IPS-18a (cell line): ENCODE measurements around the gene FOSL1.

ENCODE experiments used
- H3K27ac ChIP-seq: one replicate; pipeline ENCODE4 v1.5.1; 2013; ENCODE audit warnings: low read length
- H3K27me3 ChIP-seq: one replicate; pipeline ENCODE4 v1.6.1; 2013; ENCODE audit warnings: mild to moderate bottlenecking, low read length; ENCODE audit not compliant: control insufficient read depth, insufficient read depth
- H3K36me3 ChIP-seq: one replicate; pipeline ENCODE4 v1.6.1; 2013; ENCODE audit warnings: low read depth, low read length; ENCODE audit not compliant: control insufficient read depth
- H3K4me1 ChIP-seq: one replicate; pipeline ENCODE4 v1.6.1; 2013; ENCODE audit warnings: low read depth, low read length; ENCODE audit not compliant: control insufficient read depth
- H3K4me3 ChIP-seq: one replicate; pipeline ENCODE4 v1.5.1; 2013; ENCODE audit warnings: low read length
- H3K9ac ChIP-seq: one replicate; pipeline ENCODE4 v1.6.1; 2013; ENCODE audit warnings: mild to moderate bottlenecking, low read length, moderate library complexity
- H3K9me3 ChIP-seq: one replicate; pipeline ENCODE4 v1.6.1; 2013; ENCODE audit warnings: low read depth, low read length; ENCODE audit not compliant: control insufficient read depth

The FOSL1 gene

DNA sequence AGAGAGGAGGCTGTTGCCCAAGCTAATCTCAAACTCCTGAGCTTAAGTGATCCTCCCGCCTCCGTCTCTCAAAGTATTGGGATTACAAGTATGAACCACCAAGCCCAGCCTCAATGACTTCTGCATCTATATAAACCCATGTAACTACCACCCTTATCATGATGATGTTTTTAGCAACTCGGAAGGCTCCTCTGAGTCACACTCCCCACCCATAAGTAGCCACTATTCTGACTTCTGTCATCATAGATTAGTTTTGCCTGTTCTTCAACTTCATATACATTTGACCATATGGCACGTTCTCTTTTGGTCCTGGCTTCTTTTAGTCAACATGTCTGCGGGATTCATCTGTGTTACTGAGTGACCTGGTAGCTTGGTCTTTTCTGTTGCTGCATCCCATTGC lies 6.4 kb upstream of the FOSL1 start:
- H3K9ac ChIP-seq = no peak overlapping the region
- no peaks in the 10 kb centered on the region for H3K4me1 ChIP-seq
- H3K27me3 ChIP-seq = peaks cover 39% of the 10 kb centered on the region
- no peaks in the 10 kb centered on the region for H3K36me3 ChIP-seq
- H3K4me3 ChIP-seq = no peak overlapping the region
- no peak overlapping the region for H3K27ac ChIP-seq
- no peaks in the 10 kb centered on the region for H3K9me3 ChIP-seq

DNA sequence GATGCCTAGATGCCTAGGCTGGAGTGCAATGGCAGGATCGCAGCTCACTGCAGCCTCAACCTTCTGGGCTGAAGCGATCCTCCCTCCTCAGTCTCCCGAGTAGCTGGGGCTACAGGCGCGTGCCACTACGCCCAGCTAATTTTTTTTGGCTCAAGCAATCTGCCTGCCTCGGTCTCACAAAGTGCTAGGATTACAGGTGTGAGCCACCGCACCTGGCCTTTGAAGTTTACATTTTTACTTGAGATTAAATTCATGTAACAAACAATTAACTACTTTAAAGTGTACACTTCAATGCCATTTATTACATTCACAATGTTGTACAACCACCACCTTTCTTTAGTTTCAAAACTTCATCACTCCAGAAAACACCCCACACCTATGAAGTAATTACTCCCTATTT lies 3.5 kb upstream of the FOSL1 start:
- no peak overlapping the region for H3K27ac ChIP-seq
- no peaks in the 10 kb centered on the region for H3K36me3 ChIP-seq
- H3K9ac ChIP-seq = no peak overlapping the region
- no peaks in the 10 kb centered on the region for H3K4me1 ChIP-seq
- no peak overlapping the region for H3K4me3 ChIP-seq
- H3K27me3 ChIP-seq = peaks cover 57% of the 10 kb centered on the region
- H3K9me3 ChIP-seq = no peaks in the 10 kb centered on the region

DNA sequence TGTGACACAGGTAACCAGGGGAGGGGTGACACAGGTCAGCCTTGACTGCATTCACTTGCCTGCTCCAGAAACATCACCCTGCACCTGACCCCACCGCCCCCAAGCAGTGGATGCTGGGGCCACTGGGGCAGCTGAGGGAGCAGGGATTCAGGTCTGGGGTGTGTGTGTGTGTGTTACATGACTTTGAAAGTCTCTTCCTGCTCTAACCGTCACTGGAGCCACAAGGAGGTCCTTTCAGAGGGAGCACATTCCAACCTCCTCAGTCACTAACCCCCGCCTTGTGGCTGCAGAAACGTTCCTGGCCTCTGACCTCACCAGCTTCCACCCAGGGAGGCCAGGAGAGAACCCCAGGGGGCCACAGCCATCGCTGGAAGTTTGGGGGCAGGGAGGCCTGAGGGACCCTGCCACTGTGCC lies 2.9 kb upstream of the FOSL1 start:
- no peak overlapping the region for H3K27ac ChIP-seq
- no peaks in the 10 kb centered on the region for H3K9me3 ChIP-seq
- no peaks in the 10 kb centered on the region for H3K4me1 ChIP-seq
- no peak overlapping the region for H3K9ac ChIP-seq
- no peak overlapping the region for H3K4me3 ChIP-seq
- peaks cover 64% of the 10 kb centered on the region for H3K27me3 ChIP-seq
- H3K36me3 ChIP-seq = no peaks in the 10 kb centered on the region

DNA sequence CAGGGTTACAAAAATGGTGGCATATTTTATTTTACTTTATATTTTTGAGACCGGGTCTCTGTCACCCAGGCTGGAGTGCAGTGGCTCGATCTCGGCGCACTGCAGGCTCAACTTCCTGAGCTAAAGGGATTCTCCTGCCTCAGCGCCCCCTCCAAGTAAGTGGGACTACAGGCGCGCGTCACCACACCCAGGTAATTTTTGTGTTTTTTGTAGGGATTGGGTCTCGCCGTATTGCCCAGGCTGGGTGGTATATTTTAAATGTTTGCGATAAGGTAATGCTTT lies 652 bp upstream of the FOSL1 start:
- Histone ChIP-seq H3K4me1 (no peaks in the 10 kb centered on the region), H3K4me3 (no peak overlapping the region), H3K9ac (no peak overlapping the region), H3K9me3 (no peaks in the 10 kb centered on the region), H3K27ac (no peak overlapping the region), H3K27me3 (peaks cover 77% of the 10 kb centered on the region), H3K36me3 (no peaks in the 10 kb centered on the region)

DNA sequence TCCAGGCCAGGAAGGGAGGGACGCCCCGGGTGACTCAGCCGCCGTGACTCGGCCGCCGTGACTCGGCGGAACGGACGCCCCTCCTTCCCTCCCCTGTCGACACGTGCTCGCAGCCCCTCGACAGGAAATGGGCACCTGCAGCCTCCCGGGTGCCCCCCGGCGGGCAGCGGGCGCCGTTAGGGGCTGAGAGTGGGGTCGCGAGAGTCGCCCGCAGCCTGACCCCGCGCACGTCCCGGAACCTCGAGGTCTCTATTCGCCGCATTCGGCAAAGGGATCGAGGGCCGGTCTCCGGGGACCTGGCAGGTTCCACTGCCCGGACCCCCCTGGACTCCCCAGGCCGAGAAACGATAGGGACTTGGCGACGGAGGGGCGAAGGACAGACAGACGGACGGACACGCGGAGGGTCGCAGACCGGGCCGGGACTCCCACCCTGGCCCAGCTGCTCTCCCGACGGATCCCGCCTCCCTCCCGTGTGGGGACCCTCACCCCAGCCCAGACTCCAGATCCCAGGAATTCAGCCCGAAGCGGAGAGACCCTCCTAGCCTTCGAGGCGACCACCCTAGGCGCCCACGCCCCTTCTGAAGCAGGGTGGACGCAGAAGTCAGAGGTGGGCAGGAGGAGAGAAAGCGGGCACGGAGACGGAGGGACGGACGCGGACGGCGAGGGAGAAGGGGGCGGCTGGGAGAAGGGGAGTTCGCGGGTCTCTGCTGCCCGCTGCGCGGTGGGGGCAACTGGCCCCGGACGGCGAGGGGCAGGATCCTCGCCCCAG lies 648 bp downstream of the FOSL1 start:
- Histone ChIP-seq H3K9me3 (no peaks in the 10 kb centered on the region), H3K27ac (no peak overlapping the region), H3K27me3 (peaks cover 77% of the 10 kb centered on the region), H3K36me3 (no peaks in the 10 kb centered on the region), H3K4me3 (peak overlapping the region; percentile 56), H3K4me1 (no peaks in the 10 kb centered on the region), H3K9ac (peak overlapping the region; percentile 36)

DNA sequence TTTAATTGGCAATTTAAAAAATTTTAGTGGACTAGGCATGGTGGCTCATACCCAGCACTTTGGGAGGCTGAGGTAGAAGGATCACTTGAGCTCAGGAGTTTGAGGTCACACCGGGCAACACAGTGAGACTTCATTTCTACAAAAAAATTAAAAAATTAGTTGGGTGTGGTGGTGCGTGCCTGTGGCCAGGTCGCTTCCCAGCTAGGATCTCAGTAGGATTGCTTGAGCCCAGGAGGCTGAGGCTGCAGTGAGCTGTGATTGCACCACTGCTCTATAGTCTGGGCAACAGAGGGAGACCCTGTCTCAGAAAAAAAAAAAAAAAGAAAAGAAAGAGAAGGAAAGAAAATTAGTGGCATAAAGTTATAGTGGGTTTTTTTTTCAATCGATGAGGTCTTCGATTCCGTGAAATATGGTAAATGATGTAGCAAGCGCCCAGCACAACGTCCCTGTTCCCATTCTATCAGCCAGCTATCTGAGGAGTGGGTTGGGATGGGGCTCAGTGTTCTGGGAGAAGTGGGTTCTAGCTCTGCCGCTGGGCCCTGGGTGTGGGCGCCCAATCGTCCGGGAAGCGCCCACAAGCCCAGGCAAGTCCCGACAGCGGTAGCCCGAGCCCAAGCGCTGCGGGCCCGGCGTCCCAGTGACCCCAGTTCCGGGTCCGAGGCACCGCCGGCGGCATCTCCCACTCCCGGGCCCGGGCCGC lies 1.4 kb downstream of the FOSL1 start:
- H3K27me3 ChIP-seq = peaks cover 74% of the 10 kb centered on the region
- H3K9me3 ChIP-seq = no peaks in the 10 kb centered on the region
- peak overlapping the region; percentile 36 for H3K9ac ChIP-seq
- H3K4me3 ChIP-seq = peak overlapping the region; percentile 56
- no peaks in the 10 kb centered on the region for H3K36me3 ChIP-seq
- no peaks in the 10 kb centered on the region for H3K4me1 ChIP-seq
- no peak overlapping the region for H3K27ac ChIP-seq

DNA sequence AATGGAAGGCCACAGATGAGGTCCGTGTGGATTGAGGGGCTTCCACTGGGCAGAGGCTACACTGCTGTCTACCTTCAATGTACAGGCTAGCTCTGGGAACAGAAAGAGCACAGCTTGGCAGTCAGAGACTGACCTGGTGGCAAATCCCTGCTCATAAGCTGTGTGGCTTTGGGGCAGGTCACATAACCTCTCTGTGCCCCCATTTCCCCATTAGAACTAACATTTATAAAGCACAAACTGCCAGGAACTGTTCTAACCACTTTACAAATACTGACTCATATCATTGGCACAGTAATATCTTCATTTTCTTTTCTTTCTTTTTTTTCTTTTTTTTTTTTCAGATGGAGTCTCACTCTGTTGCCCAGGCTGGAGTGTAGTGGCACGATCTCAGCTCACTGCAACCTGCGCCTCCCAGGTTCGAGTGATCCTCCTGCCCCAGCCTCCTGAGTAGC lies 3.1 kb downstream of the FOSL1 start:
- Histone ChIP-seq H3K27ac (no peak overlapping the region), H3K9ac (no peak overlapping the region), H3K9me3 (no peaks in the 10 kb centered on the region), H3K27me3 (peaks cover 57% of the 10 kb centered on the region), H3K4me1 (peaks cover 6% of the 10 kb centered on the region), H3K4me3 (no peak overlapping the region), H3K36me3 (no peaks in the 10 kb centered on the region)

DNA sequence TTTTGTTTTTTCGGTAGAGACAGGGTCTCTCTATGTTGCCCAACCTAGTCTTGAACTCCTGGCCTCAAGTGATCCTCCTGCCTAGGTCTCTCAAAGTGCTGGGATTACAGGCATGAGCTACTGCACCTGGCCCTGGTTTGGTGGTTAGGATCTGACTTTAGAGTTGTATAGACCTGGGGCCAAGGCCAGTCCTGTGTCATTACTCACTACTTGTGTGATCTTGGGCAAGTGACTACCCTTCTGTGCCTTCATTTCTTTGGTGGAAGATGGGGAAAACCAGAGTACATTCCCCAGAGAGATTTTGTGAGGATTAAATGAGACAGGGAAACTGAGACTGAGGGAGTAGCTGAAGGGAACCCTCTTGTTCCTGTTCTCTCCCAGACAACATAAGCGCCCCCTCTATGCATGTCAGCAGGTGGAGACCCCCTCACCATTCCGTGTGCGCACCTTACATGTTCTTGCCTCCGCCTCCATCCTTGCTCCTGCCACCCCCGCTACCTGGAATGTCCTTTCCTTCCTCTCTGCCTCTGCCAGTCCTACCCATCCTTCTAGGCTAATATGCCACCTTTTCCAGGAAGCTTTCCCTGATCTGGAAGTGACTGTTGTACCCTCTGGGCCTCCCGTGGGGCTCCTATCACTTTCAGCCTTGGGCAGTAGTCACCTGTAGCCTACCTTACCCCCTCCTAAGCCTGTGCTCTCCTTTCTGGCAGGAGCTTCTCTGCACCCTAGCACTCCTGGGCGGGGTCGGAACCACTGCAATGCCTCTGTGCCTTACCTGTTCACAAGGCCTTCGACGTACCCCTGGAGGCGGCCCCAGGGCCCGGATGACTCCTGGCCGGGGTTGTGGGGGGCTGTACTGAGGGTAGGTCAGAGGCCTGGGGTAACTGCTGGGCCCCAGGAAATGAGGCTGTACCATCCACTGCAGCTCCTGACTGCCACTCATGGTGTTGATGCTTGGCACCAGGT lies 3.9 kb downstream of the FOSL1 start:
- Histone ChIP-seq H3K9ac (no peak overlapping the region), H3K4me1 (peaks cover 9% of the 10 kb centered on the region), H3K36me3 (no peaks in the 10 kb centered on the region), H3K27ac (no peak overlapping the region), H3K4me3 (no peak overlapping the region), H3K9me3 (no peaks in the 10 kb centered on the region), H3K27me3 (peaks cover 55% of the 10 kb centered on the region)

DNA sequence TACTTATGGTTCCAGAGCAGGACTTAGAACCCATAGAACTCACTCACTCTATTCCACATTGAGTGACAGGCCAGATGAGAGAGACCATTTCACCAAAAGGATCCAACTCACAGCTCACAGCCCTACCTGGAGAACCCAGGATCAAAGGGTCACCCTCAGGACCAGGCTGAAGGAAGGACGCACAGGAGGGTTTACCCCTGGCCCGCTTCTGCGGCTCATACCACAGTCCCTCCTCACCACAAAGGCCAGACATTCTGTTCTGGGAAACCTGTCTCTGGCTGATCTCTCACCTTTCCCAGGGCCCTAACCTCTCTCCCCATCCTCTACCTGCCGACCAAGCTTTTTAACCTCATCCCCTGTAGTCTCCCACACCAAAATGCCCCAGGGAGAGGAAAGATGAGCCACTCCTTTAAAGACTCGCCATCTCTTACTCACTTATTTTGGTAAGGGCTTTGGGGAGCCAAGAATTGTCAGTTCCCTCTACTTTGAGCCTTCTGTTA lies 4.7 kb downstream of the FOSL1 start:
- Histone ChIP-seq H3K9ac (no peak overlapping the region), H3K36me3 (no peaks in the 10 kb centered on the region), H3K27ac (no peak overlapping the region), H3K4me3 (no peak overlapping the region), H3K4me1 (peaks cover 9% of the 10 kb centered on the region), H3K27me3 (peaks cover 49% of the 10 kb centered on the region), H3K9me3 (no peaks in the 10 kb centered on the region)

DNA sequence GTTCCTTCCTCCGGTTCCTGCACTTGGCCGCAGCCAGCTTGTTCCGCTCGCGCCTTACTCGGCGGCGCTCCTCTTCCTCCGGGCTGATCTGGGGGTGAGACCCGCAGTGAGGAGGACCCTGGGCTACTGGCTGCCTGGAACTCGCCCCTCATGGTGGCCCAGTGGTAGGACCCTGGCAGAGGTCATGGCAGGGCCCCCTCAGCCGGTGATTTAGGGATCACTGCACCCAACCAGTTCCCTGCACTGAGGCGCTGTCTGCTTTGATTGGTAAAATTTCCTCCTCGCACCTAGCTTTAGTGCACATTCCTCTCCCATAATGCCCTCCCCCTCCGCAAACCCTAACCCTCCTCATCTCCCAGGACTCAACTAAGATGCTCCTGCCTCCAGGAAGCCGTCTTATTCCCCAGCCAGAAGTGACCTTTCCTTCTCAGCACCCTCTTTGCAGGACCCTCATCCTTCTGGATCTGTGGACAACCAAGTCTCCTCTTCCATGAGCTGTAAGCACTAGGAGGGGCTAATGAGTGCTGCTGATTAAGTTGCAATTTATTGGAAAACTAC lies 6.1 kb downstream of the FOSL1 start:
- no peak overlapping the region for H3K4me3 ChIP-seq
- no peak overlapping the region for H3K9ac ChIP-seq
- no peak overlapping the region for H3K27ac ChIP-seq
- H3K27me3 ChIP-seq = peaks cover 49% of the 10 kb centered on the region
- H3K4me1 ChIP-seq = peaks cover 16% of the 10 kb centered on the region
- no peaks in the 10 kb centered on the region for H3K9me3 ChIP-seq
- no peaks in the 10 kb centered on the region for H3K36me3 ChIP-seq
